Stimulated activated CD4-positive, alpha-beta T cell treated with anti-CD3 and anti-CD28 coated beads, Interleukin-4, amount 100 ng/mL, for 24 hours (primary cell): Measurements from ENCODE around the gene RFTN1.

Experiments used
- DNase-seq: peaks from one replicate; pipeline ENCODE4 v3.0.0-alpha.2; 2020

RFTN1 gene

DNA sequence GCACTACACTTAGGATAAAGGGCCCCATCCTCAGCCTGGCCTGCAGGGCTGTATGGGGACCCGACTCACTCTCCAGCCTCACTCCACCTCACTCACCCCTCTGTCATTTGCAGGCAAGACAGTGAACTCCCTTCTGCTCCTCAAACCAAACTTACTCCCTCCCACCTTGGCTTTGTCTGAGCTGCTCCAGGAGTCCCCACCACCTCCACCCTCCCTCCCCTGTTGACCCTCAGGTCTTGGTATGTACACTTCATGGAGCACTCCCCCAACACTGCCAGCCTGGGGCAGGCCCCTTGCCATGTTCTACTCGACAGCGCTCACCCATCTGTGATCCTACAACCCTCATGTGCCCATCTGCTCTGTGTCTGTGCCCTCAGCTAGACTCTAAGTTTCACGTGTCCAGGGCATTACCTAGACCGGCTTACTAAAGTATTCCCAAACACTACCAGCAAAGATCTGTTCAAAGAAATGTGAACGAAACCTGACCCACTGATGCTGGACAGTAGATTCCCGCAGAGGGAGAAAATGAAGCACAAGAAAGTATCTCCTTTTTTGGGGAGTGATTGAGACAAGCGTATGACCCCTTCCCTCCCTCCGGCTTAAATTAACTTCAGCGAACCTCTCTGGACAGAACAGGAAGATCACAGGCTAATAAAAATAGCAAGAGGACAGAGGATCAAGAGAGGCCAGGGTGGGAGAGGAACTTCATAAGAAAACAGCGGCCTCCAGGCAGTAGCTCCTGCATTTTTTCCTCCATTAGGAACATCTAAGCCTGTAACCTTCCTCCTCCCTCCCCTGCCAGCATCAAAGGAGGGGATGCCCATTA lies 113.2 kb downstream of the RFTN1 start:
- no peak for DNase-seq

DNA sequence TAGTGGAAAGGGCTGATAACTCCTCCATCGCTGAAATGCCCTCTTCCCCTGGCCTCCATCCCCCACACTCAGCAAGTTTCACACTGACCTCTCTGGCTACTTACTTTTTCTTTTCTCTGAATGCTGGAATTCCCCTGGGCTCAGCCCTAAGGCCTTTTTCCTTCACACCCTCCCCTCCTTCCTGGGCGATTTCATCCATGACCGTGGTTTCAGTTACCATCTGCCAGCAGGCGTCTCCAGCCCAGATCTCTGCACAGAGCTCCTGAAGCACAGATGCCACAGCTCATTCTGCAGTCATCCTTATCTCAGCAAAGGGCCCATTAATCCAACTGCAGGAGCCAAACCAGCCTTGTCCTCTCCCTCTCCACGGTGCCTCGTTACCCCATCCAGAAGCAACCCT lies 114.0 kb downstream of the RFTN1 start:
- no peak for DNase-seq

DNA sequence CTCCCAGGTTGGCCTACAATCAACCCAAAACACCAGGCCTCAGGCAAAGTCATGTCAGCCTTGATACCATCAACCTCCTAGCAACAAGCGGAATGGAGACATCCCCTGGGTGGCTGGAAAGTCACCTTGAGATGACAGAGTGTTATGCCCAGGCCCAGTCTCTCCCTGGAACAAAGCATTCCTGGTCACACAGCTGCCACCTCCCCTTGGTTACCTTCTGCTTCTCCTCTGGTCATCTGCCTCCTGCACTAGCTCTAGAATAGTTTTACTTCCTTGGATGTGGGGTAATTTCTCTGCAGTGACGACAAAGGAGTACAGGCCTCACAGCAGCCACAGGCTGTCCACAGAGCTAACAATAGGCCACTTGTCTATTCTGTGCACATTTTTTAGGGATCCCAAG lies 114.9 kb downstream of the RFTN1 start:
- DNase-seq = no peak

DNA sequence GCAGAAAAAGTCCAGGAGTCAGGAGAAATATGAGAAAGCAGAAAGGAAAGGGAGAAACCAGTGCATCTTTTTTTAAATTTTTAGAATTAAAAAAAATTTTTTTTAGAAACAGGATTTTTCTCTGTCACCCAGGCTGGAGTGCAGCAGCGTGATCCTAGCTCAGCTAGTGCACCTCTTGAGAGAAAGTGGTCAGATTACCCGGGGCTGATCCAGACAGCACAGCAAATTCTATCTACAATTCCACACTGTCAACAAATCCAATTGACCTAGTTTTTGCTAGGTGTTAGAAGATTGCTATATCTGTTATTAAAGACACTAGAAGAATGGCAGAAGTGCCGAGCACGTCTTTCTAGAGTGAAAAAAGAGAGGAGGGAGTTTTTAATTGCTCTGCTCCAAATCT lies 117.3 kb downstream of the RFTN1 start:
- no peak for DNase-seq

DNA sequence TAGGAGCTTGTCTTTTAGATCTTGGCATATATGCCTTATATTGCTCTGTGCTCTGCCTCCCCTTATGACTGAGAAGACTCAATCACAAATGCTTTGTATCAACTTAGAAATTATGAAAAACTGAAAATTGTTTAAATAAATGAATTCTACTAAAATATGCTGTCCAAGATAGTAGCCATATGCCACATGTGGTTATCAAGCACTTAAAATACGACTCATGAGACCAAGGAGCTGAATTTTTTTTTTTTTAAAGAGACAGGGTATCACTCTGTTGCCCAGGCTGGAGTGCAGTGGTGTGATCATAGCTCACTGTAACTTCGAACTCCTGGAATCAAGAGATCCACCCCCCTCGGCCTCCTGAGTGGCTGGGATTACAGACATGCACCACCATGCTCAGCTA lies 118.3 kb downstream of the RFTN1 start:
- no peak for DNase-seq

DNA sequence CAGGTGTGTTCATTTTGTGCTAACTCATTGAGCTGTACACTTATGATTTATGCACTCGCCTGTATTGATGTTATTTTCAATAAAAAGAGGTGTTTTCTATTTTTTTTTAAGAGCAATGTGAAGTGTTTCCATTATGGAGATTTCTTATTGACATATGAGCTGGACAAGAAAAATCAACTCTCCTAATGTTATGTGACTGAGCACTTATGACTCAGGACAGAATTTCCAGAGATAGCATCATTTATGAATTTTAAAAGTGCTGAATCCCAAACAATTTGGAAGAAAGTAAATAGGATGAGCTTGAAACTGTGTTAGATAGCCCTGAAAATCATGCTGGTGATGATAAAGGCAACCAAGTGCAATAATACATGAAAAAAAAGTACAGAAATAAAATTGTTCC lies 118.9 kb downstream of the RFTN1 start:
- no peak for DNase-seq

DNA sequence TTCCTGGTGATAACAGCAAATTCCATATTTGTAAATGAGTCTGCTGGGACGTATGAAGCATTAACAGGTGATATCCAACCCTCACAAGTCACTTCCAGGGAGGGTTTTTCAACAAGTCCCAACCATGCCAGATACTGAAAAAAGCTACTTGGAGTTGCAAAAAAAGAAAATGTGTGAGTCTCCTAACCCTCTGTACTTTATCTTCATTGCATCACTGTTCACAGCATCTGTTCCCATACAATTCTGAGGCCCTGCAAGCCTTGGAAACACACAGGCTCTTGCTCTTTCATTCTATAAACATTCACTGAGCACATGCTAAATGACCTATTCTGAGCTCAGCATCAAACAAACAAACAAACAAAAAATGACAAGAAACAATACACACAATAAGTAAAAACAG lies 120.8 kb downstream of the RFTN1 start:
- no peak for DNase-seq

DNA sequence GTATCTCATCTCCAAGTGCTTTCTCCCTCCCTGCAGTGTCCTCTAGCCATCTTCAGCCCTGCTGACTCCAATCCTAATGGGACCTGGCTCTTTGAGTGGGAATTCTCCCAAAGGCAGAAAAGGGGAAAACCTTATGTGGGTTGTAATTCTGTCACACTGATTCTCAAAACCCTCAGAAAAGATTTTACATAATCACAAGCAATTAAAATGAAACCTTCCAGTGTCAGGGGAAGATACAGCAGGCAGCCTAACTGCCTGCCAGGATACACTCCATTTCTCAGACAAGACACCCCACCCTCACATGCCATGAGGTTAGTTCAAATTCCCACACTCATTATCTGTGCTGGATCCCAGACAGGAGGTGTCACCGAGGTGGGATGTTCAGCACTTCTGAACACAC lies 121.4 kb downstream of the RFTN1 start:
- no peak for DNase-seq

DNA sequence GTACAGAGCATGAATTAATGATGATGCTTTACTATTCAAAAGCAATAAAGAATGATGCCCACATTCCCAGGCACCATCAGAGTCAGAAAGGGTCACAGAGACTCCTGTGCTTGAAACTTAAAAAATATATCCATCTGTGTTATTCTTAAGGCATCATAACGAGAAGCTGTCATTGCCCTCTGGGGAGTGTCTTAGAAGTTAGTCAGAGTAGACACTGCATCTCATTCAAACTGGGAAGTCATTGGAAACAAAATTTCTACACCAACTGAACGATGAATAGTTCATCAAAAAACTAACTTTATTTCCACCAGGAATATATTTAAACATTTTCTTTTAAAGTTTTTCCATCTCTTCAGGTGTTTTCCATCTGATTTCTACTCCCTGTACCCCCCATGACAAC lies 122.9 kb downstream of the RFTN1 start:
- no peak for DNase-seq

DNA sequence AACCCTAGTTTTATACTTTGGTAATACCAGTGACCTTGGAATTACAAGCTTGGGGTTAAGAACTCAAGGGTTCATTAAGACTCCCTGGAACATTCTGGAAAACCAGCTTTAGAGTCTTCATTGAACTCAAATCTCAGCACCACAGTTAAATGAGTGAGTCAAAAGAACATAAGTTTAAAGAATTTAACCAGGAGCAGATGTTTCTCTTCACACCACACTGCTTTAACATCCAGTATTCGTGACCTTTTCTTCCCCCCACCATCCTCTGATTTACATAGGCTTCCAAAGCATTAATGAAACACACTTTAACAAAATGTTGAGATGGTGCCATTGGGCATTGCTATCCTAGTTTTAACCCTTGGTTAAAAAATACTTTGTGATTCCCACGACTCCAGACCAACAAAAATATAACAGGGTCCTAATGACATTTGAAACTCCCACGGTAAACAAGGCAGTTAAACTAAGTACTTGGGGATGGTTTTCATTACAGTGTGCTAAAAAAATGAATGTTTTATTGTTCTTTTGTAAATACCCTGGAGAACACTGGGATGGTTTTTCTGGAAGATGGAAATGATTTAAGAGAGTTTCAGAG lies 124.6 kb downstream of the RFTN1 start:
- no peak for DNase-seq

DNA sequence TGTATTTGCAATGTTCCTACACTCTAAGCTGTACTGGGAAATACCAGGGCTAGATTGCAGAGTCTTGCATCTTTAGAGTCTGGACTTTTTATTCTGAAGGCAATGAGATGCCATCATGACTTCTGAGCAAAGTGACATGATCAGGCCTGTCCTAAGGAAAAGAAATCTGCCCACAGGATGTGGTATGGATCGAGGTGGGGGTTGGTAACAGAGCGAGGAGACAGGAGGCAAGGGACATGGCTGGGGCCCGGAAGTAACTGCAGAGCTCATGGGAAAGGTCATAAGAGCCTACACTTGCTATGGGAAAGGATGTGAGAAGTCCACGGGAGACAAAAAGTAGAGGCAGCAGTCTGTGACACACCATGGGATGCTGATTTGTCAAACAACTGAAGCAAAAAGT lies 126.9 kb downstream of the RFTN1 start:
- DNase-seq = no peak

DNA sequence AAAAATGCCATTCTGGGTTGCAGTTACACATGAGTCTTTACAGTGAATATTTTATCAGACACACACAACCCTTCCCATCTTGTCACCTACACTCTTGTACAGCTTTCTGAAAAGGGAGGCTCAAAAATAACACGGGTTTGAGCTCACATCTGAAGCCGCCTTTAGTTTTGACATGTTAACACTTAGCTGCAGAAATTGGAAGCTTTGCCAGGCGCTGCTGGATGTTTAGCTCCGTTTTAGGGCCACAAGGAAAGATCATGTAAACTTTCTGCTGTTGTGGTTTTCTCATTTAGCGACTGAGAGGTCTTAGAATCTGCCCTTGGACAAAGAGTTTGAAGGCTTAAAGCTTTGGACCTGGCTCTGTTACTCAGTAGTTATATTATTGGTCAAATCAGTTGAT lies 128.3 kb downstream of the RFTN1 start:
- DNase-seq = no peak

DNA sequence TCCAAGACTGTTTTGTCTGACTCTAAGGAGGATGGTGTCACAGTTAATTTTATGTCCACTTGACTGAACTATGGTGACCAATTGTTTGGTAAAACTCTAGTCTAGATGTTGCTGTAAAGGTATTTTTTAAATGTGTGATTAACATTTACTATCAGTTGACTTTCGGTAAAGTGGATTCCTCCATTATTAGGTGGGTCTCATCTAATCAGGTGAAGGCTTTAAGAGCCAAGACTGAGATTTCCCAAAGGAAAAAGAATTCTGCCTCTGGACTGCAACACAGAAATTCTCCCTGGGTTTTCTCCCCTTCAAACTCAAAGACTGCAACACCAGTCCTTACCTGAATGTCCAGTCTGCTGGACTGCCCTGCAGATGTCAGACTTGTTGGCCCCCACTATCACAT lies 129.6 kb downstream of the RFTN1 start:
- DNase-seq = no peak

DNA sequence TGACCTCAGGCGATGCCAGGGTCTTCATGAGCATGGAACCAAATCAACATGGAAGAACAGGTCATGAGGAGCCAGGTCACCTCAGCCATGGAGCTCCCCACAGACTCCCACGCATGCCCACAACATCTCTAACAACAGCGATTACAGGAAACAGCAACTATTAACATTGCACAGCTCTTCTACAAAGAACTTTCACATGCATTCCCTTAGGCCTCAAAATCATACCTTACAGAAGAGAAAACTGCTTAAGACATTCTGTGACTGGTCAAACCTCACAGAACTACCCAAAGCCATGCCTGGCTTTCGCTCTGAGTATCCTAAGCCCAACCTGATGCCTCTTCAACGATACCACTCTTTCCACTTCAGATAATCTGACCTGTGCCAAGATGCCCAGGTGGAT lies 130.7 kb downstream of the RFTN1 start:
- no peak for DNase-seq

DNA sequence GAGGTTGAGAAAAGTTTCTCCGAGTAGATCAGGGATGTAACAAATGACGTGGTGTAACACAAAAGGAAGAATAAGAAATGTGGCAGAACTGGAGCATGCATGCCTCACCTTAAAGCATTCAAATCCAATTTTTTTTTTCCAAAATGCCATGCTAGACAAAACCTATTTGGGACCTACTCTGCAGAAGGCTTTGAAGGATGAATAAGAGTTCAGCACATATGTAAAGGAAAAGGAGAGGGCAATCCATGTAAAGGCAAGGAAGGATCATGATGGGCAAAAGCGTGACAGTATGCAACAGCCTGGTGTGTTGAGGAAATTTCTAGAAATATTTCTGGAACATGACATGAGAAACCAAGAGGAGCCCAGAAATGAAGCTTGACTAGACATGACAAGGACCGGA lies 132.1 kb downstream of the RFTN1 start:
- no peak for DNase-seq

DNA sequence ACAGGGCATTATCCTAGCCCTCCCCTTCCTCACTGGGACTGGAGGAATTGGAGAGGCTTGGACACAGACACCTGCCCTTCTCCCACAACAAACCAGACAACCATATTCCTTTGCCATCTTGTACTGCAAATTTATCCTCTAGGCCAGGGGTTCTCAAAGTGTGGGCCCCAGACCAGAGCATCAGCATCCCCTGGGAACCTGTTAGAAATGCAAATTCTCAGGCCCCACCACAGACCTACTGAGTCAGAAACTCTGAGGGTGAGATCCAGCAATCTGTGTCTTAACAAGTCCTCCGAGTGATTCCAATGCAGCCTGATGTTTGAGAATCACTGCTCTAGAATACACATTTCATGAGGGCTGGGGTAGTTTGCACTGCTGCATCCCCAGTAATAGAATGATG lies 133.1 kb downstream of the RFTN1 start:
- DNase-seq = no peak

DNA sequence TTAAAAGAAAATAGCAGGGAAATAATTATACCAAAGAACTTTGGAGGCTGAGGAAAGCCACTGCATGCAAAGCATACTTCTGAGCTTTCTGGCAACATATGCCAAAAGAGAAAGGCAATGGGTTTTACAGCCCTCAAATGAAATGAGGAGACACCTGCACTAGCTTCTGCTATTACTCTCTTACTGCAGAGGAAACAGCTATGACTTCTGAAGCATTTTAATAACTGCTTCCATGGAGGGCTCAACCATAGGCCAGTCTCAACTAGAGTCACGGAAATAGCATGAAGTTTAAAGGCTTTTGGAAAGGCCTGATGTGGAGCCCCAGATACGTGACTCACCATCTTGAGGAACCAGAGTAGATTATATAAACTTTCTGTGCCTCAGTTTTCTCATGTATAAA lies 133.7 kb downstream of the RFTN1 start:
- DNase-seq = no peak

DNA sequence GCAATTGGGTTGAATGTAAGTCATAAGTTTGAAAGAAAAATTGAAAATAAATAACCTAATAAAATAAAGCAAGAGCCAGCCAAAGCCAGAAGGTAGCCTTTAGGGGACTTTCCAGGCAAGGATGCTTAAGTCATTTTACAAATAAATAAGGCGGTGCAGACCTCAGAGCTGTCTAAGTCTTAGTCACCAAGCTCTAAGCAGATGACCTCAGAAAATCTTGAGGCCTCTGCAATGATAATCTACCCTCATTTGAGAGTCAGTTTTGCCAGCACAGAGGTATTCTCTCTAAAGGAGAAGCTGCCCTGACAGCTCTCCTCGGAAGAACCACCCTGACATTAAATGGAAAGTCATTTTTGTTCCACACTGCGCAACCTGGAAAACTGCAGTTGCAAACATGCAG lies 134.6 kb downstream of the RFTN1 start:
- peak; percentile 22 for DNase-seq

DNA sequence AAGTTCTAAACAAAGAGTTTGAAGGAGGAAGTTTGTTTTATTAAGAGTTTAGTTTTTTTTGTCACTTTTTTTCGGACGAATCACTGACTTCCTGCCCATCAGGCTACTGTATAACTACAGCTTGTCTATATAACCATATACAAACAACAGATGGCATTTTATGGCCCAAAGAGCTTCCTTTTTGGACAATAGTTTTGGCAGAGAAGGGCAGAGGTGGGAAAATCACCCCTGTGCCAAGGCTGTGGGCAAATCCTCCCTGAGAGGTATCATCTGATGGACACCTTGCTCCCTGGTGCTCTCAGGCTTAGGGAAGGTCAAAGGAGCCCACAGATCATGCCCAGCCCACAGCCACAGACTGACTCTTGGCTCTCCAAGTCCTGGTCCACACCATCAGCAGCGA lies 135.1 kb downstream of the RFTN1 start:
- no peak for DNase-seq

DNA sequence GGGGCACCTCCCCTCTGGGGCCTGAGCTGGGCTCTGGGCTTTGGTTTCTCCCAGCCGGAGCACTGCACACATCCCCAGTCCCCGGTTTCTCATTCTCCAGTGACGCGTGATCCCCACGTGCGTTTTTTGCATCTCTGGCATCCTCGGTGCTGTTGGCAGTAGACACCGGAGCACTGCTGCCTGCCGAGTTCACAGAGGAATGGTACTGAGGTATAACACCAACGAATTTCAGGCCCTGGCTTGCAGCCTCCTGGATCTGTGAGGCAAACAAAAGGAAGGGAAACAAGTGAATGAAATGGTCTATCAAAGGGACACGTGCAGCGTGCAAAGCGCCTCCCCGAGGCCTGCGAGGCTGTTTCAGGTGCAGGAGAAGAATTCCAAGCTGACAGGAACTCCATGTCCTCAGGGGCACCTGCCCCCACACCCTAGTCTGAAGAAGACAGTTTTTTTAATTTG lies 135.6 kb downstream of the RFTN1 start:
- no peak for DNase-seq

DNA sequence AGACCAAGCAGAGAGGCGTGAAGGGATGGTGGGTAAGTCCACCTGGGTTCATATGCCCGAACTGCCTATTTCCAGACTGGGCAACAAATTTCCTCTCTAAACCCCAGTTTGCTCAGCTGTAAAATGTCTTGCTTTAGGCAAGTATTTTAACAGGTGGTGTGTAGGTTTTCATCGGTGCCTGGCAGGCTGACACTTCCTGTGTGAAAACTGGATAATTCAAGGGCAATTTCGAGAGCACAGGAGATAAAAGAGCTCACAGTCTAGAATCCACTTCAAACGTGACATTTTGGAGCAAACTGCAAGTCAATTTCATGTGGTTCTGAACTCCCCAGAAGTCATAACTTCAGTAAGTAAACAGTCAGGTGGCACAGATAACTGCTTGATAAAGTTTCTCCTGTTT lies 136.3 kb downstream of the RFTN1 start:
- no peak for DNase-seq

DNA sequence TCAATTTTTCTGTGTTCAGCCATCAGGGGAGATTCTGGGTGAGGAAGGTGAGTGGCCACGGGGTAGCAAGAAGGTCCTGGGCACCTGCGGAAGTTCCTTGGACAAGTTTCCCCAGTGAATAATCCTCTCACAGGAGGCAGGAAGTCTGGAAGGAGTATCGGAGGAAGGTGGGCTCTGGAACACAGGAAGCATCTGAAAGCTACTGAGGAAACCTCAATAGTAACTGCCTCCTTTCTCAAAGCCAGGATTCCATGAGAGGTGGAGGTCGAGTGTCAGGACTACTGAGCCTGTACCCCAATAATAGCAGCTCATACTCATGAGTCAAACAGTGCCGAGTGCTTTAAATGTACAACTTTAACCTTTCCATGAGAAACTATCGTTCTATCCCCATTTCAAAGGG lies 137.6 kb downstream of the RFTN1 start:
- DNase-seq = no peak

DNA sequence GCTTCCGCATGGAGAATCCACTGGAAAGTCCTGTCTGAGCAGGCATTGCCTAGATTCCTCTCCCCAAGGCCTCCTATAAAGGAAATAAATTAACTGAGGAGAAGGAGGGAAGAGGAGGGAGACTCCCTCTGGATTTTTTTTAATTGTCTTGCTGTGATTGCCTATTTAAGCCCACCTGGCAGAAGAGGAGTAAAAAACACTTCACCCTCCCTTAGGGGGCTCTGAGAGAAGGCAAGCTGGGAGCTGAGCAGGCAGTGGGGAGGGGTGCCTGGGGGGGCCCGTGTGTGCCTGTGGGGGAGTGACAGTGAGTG lies 138.6 kb downstream of the RFTN1 start:
- no peak for DNase-seq

DNA sequence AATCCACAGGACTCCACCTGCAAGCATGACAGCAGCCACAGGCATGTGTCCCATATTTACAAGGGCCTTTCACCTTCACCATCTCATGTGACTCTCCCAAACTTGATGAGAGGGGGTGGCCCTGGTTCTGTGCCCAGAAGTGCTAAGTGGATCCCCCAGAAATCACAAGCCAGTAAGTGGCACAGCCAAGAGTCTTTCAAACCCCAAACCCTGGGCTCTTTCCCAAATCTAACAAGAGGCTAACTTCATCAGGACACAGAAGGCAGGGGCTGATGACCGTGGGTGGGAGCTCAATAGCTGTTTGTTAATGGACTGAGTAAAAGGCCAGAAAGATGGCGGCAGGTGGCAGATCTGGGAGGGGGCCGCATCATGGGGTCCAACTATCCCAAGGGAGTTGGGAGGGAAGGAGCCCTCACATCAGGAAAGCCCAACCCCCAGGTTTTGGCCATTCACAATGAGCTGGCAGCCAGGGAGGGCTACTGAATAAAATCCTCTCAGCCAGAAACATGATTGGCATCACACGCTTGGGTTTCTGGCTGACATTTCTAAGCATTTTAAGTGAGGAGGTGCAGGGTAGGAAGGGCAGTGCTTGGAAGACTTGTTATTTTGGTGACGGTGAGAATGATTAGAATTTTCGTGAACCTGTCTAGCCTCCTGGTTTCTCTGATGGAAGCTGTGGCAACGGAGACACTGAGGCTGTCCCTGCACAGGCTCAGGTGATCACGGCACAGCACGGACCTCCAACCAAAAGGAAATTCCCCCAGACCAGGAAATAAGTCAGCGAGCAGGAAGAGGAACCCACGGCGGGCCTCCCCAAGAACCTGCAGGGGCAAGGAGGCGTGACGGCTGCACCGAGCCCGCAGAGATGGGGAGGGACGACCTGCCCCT lies 139.2 kb downstream of the RFTN1 start:
- DNase-seq = no peak
